NCI-H187 (cell line): ENCODE data around the gene PRELP.
"Not testable (repeated sequence)": the region's sequence is repeated elsewhere in the genome, so short reads cannot be mapped to it uniquely, and the experiment has no call there.

Experiments used
- DNase-seq, 2 experiments: peaks; one replicate each; lab custom pipeline; 2025; lab: John Stamatoyannopoulos, UW

PRELP gene

GRCh38 chr1:203453616-203454015 is 22.0 kb upstream of the PRELP start:
- no peak for DNase-seq

GRCh38 chr1:203454986-203455471 is 20.6 kb upstream of the PRELP start:
- no peak for DNase-seq

GRCh38 chr1:203455706-203456105 is 19.9 kb upstream of the PRELP start:
- DNase-seq = no peak

GRCh38 chr1:203456577-203456976 is 19.0 kb upstream of the PRELP start:
- DNase-seq = no peak

- no peak for DNase-seq
These were observed 17.5 kb upstream of the PRELP start for GRCh38 chr1:203458078-203458477.

- DNase-seq = no peak
These were observed 15.9 kb upstream of the PRELP start for GRCh38 chr1:203459671-203460201.

GRCh38 chr1:203461717-203462116 is 13.9 kb upstream of the PRELP start:
- no peak for DNase-seq

GRCh38 chr1:203462143-203462542 is 13.5 kb upstream of the PRELP start:
- DNase-seq = no peak

- DNase-seq = no peak
These were observed 12.7 kb upstream of the PRELP start for GRCh38 chr1:203462878-203463277.

GRCh38 chr1:203463469-203464062 is 12.0 kb upstream of the PRELP start:
- DNase-seq = no peak

GRCh38 chr1:203464226-203464625 is 11.4 kb upstream of the PRELP start:
- DNase-seq = peak in 1 of 2 experiments; percentile 43

GRCh38 chr1:203464743-203465142 is 10.9 kb upstream of the PRELP start:
- DNase-seq = no peak

GRCh38 chr1:203465146-203465798 is 10.3 kb upstream of the PRELP start:
- no peak for DNase-seq

GRCh38 chr1:203465948-203466347 is 9.7 kb upstream of the PRELP start:
- no peak for DNase-seq

GRCh38 chr1:203466906-203467549 is 8.6 kb upstream of the PRELP start:
- not testable (repeated sequence) for DNase-seq

- no peak for DNase-seq
These were observed 8.1 kb upstream of the PRELP start for GRCh38 chr1:203467550-203467921.

GRCh38 chr1:203468326-203468725 is 7.3 kb upstream of the PRELP start:
- DNase-seq = no peak

- DNase-seq = no peak
These were observed 5.4 kb upstream of the PRELP start for GRCh38 chr1:203470240-203470639.

- no peak for DNase-seq
These were observed 3.8 kb upstream of the PRELP start for GRCh38 chr1:203471841-203472240.

GRCh38 chr1:203473281-203473680 is 2.3 kb upstream of the PRELP start:
- DNase-seq = no peak

GRCh38 chr1:203473781-203474305 is 1.8 kb upstream of the PRELP start:
- DNase-seq = no peak

GRCh38 chr1:203476216-203476814 is 709 bp downstream of the PRELP start:
- no peak for DNase-seq
